Activated CD8-positive, alpha-beta memory T cell treated with anti-CD3 and anti-CD28 coated beads for 4 hours (primary cell): ENCODE data around the gene OR10H1.
"Not testable (repeated sequence)": the region's sequence is repeated elsewhere in the genome, so short reads cannot be mapped to it uniquely, and the experiment has no call there.

Experiments
- DNase-seq, 2 donors: peaks; one replicate each; pipeline ENCODE4 v3.0.0-alpha.2; 2020; ENCODE audit warnings: low read depth in 2 of 2

The OR10H1 gene

GRCh38 chr19:15815306-15815705 is at the start of gene OR10H1:
OR10H1 (minus strand) TSS chr19:15815664; CDS start chr19:15808037, 7,627 bp downstream.
- no peak for DNase-seq

GRCh38 chr19:15864824-15865223 is 49.4 kb upstream of the OR10H1 start:
- DNase-seq = no peak

GRCh38 chr19:15863272-15863671 is 47.8 kb upstream of the OR10H1 start:
- DNase-seq = no peak

- no peak for DNase-seq
These were observed 47.0 kb upstream of the OR10H1 start for GRCh38 chr19:15862444-15862843.

GRCh38 chr19:15860522-15860921 is 45.1 kb upstream of the OR10H1 start:
- no peak for DNase-seq

- no peak for DNase-seq
These were observed 43.7 kb upstream of the OR10H1 start for GRCh38 chr19:15859187-15859586.

GRCh38 chr19:15850385-15850784 is 34.9 kb upstream of the OR10H1 start:
- no peak for DNase-seq

GRCh38 chr19:15846923-15847322 is 31.5 kb upstream of the OR10H1 start:
- DNase-seq = no peak

GRCh38 chr19:15843894-15844222 is 28.4 kb upstream of the OR10H1 start:
- not testable (repeated sequence) for DNase-seq

GRCh38 chr19:15843203-15843893 is 27.9 kb upstream of the OR10H1 start:
- no peak for DNase-seq

GRCh38 chr19:15841875-15842569 is 26.6 kb upstream of the OR10H1 start:
- DNase-seq = no peak

GRCh38 chr19:15840833-15841232 is 25.4 kb upstream of the OR10H1 start:
- DNase-seq = no peak

- not testable (repeated sequence) for DNase-seq
These were observed 24.4 kb upstream of the OR10H1 start for GRCh38 chr19:15839888-15840287.

- no peak for DNase-seq
These were observed 22.9 kb upstream of the OR10H1 start for GRCh38 chr19:15838351-15838750.

GRCh38 chr19:15837221-15837731 is 21.8 kb upstream of the OR10H1 start:
- DNase-seq = no peak

- peak; percentile 89 to 90 for DNase-seq
These were observed 21.1 kb upstream of the OR10H1 start for GRCh38 chr19:15836330-15837220.

- DNase-seq = peak; percentile 20 to 39
These were observed 20.3 kb upstream of the OR10H1 start for GRCh38 chr19:15835565-15836329.

GRCh38 chr19:15834232-15834631 is 18.8 kb upstream of the OR10H1 start:
- DNase-seq = not testable (repeated sequence)

- no peak for DNase-seq
These were observed 16.2 kb upstream of the OR10H1 start for GRCh38 chr19:15831626-15832025.

- DNase-seq = no peak
These were observed 14.3 kb upstream of the OR10H1 start for GRCh38 chr19:15829786-15830185.

- DNase-seq = no peak
These were observed 13.8 kb upstream of the OR10H1 start for GRCh38 chr19:15829306-15829698.
